HG02623 (cell line): ENCODE measurements around the gene ING5.
"Not testable (repeated sequence)": the region's sequence is repeated elsewhere in the genome, so short reads cannot be mapped to it uniquely, and the experiment has no call there.

ENCODE experiments used
- ATAC-seq: cut with Tn5 transposase; IDR thresholded peaks from one replicate; pipeline ENCODE4 v1.9.1; 2021; ENCODE audit warnings: moderate library complexity; ENCODE audit not compliant: unreplicated experiment

Gene ING5

DNA sequence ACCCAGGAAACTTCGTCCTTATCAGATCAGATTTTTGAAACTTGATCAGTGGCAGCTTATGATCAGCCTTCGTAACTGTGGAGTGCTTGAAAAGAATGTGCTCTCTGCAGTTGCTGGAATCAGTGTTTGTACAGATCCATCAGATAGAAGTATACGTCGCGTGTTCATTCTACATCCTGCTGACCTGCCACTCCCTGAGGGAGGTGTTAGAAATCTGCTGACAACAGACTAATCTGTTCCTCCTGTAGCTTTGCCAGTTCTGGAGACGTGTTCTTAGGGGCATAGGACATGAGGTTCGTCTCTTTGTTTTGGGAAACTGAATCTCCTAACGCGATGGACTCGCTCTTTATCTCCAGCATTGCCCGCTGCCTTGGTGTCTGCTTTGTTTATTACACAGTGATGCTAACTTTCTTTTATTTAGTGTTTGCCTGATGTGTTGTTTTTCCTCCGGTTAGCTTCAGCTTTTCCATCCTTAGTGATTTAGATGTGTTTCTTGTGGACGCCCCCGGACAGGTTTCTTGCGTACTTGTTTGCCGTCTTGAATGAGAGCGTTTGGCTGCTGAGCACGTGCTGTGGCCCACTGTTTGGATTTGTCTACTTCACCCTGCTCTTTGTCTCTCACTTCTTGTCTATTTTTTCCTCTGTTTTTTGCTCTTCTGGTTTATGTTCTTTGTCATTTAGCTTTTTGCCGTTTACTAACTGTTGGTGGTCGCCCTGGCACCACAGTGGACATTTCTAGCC, 57.4 kb downstream of the ING5 start:
- no peak for ATAC-seq

DNA sequence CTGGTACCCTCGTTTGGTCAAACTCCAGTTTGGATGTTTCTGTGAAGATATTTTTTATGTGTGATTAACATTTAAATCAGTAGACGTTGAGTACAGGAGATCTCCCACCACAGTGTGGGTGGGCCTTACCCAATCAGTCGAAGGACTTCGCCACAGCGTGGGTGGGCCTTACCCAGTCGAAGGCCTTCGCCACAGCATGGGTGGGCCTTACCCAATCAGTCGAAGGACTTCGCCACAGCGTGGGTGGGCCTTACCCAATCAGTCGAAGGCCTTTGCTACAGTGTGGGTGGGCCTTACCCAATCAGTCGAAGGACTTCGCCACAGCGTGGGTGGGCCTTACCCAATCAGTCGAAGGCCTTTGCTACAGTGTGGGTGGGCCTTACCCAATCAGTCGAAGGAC, 58.1 kb downstream of the ING5 start:
- not testable (repeated sequence) for ATAC-seq

DNA sequence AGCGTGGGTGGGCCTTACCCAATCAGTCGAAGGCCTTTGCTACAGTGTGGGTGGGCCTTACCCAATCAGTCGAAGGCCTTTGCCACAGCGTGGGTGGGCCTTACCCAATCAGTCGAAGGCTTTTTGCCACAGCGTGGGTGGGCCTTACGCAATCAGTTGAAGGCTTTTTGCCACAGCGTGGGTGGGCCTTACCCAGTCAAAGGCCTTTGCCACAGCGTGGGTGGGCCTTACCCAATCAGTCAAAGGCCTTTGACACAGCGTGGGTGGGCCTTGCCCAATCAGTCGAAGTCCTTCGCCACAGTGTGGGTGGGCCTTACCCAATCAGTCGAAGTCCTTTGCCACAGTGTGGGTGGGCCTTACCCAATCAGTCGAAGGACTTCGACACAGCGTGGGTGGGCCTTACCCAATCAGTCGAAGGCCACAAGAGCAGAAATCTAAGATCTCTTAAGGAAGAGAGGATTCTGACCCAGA, 58.5 kb downstream of the ING5 start:
- no peak for ATAC-seq

DNA sequence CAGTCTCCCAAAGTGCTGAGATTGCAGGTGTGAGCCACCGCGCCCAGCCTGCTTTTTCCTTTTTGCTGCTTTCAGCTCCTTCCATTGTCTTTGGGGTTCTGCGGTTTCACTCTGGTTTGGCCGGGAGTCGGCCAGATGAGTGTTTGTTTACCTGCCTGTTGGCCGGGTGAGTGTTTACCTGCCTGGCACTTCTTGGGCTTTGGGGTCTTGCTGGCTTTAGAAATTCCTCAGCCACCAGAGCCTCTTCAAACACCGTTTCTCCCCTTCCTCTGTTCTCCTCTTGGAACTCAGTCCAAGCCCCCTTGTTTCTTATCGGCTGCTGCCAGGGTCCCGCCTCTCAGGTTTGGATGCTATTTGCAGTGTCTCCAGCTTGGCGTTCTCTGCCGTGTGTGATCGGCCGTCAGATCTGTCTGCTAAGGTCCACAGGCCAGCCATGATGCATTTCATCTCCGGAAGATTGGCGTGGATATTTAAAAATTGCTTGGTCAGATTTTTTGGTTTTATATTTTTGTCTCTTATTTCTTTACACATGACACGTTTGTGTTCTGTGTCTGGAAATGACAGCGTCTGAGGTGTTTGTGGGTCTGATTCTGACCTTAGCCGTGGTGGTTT, 60.6 kb downstream of the ING5 start:
- ATAC-seq: no peak

DNA sequence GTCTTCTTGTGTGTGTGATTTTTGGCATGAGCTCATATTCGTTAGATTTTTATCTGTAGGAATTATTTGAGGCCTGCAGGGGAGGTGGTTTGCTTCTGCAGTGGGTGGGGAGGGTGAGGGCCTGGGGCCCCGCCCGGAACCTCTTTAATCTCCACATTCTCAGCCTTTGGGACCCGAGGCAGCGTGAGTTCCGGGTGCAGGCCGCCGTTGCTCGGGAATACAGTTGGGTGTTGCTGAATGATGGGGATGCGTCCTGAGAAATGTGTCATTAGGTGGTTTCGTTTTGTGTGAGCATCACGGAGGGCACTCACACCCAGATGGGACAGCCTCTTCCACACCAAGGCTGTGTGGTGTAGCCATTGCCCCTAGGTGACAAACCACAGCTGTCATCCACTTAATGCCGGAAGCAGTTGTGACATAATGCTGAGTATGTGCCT, 61.1 kb downstream of the ING5 start:
- no peak for ATAC-seq

DNA sequence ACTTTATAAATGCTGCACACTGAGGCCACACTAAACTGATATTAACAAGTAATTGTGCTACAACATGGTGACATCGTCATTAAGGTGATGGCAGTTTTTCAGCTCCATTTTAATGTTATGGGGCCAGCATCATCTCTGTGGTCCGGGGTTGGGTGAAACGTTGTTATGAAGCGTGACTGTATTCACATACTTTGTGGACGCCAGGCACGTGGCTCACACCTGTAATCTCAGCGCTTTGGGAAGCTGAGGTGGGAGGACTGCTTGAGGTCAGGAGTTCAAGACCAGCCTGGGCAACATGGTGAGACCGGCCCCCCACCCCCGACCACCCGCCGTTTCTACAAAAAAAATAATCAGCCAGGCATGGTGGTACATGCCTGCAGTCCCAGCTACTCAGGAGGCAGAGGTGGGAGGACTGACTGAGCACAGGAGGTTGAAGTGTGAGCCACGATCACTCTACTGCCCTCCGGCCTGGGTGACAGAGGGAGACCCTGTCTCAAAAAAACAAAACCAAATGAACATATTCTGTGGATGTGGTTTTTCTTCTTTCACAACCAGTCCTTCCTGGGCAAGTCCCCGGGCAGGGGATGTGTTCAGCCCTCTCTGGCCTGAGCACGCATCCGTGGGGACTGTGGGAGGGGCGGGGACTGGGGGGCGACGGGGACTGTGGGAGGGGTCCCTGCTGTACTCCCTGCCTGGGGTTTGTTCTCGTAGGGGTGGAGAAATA, 61.9 kb downstream of the ING5 start:
- no peak for ATAC-seq

DNA sequence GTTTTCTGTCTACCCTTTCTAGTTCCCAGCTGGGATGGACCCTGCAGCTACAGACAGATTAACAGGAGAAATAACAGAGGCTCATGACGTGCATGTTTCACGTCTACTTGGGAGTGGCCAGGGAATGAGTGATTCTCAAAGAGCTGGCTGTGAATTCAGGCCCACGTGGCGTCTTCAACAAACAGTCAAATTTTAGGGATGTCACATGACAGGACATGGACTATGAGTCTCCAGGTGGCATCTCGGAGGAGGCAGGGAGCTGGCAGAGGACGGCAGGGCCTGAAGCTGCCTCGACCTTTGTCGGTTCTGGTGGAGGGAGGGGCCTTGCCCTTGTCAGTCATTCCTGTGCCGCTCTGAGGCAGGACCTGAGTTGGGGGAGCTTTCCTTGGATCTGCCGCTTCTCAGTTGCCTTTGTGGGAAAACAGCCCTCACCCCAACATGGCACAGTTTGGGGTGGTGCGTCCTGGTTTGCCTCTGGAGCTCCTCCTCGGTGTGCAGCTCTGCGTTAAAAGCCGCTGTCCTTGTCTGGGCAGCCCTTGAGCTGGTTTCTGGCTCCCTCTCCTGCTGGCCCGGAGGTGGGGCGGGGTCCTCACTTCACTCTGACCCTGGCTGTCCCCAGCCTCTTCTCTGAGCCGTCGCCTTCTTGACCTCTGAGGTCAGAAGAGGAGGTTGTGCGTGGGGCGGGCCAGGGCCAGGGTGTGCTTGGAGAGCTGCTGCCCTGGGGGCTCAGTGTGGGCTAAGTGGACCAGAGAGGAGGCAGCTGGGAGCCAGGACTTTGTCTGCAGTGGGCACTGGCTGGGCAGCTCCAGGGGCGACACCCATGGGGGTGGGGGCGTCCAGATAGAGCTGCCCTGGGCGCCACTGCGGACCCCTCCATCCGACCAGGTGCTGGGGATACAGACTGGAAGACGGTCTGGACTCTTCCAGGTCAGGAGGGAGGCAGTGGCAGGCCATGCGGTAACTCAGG, 62.7 kb downstream of the ING5 start:
- no peak for ATAC-seq

DNA sequence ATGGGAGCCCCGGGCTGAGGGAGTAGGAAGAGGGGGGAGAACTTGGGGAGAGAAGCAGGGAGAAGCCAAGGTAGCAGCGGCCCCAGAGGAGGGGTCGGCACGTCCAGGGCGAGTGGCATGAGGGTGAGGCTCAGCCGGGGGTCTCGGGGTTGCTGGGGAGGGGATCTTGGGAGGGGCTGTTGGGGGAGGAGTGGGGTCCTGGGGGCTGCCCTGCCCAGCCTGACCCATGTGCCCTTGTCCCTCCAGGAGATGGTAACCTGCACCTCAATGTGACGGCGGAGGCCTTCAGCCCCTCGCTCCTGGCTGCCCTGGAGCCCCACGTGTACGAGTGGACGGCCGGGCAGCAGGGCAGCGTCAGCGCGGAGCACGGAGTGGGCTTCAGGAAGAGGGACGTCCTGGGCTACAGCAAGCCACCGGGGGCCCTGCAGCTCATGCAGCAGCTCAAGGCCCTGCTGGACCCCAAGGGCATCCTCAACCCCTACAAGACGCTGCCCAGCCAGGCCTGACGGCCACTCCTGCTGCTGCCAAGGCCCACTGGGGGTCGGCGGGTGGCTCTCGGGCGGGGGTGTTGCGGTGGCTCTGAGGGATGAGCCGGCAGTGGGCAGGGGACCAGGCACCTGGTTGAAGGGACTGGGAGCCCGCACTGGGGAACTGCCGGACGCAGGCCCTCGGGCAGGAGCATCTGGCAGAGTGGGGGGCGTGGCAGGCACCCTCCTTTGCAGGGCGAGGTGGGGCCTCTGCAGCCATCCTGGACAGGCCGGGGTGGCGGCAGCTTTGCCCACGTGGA, 65.8 kb downstream of the ING5 start:
- no peak for ATAC-seq

DNA sequence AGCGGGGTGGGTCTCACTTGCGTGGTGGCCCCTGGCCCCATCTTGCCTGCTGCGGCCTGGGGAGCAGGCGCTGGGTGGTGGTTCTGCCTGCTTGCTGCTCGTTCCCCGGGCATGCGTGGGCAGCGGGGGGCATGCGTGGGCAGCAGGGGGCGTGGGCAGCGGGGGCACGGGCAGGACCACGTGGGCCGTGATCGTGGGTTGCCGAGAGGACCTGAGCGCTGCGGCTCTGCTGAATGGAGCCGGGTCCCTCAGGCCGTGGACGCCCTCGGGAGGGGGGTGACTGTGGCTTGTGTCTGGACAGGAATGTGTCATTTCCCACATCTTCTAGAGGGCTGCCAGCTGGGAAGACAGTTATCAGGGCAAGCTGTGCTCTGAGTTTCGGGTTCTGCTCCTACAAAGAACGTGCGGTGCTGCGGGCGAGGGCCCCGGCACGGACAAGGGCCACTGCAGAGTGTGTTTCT, 66.4 kb downstream of the ING5 start:
- ATAC-seq: no peak

DNA sequence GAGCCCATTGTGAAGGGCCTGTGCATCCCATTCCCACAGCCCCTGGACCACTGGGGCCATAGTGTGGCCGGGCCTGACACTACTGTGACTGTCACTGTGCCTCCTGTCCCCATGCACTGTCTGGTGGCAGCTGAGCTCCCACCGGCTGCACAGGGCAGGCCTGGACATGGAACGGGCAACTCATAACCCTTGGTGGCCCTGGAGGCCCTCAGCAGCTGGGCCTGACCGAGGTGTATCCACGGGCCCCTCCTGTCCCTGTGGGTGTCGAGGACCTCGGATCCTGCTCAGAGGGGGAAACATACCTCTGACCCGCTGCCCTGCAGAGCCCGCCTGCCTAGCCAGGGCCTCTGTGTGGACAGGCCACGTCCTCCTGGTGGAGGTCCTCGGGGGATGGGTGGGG, 67.0 kb downstream of the ING5 start:
- no peak for ATAC-seq

DNA sequence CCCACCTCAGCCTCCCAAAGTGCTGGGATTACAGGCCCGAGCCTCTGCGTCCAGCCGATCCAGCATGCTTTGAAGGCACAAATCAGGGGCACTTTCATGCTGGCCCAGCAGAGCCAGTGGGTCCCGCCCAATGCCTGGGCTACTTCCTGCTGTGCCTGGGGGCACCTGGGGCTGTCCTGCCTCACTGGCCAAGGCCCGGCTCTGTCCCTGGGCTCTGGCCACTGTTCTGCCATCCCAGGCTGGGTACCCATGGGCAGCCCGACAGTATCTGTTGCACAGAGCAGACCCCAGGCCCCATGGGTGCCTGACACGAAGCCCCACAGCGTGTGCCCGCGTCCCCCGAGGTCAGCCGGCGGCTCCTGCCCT, 68.0 kb downstream of the ING5 start:
- no peak for ATAC-seq

DNA sequence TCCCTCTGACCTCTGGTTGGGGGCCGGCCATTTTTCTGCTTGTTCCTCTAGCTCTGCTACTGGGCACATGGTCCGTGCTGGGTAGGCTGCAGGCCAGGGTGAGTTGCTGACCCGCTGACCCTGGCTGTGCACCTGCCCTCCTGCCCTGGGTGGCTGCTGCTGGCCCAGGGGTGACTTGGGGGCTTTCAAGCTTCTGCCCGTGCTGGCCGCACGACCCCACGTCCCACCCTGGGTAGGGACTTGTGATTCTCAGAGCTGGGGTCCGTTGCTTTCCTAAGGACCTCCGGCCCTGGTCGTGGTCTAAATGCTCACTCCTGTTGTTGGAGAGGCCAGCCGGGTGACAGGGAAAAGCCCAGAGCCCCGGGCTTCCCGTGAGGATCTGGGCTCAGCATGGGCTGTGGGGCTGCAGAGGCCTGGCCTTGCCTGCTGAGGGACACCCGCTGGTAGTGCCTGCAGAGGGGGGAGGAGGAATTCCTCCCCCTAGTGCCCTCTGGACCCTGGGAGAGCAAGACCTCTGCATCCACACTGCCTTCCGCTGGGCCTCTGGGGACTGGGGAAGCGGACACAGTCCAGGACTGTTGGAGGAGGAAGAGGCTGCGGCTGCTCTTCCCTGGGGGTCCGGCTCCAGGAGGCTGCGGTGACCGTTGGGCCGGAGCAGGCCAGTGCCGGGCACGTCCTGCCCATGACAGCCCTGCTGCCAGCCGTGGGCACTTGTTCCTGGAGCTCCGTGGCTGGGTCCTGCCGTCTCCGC, 68.5 kb downstream of the ING5 start:
- no peak for ATAC-seq

DNA sequence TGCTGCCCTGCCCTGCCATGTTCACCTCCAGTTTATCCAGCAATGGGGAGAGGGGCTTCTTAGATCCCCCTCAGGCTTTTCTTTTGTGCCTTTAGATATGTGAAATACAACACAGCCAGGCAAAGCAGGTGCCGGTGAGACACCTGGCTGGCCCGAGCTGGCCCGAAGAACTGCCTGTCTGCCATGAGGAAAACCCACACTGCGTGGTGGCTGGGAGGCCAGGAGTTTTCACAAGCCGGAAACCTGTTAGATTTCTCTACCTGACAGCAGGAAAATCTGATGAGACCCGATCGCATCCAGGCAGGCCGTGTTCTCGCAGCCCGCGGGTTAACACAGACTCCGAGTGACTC, 69.1 kb downstream of the ING5 start:
- ATAC-seq: no peak

DNA sequence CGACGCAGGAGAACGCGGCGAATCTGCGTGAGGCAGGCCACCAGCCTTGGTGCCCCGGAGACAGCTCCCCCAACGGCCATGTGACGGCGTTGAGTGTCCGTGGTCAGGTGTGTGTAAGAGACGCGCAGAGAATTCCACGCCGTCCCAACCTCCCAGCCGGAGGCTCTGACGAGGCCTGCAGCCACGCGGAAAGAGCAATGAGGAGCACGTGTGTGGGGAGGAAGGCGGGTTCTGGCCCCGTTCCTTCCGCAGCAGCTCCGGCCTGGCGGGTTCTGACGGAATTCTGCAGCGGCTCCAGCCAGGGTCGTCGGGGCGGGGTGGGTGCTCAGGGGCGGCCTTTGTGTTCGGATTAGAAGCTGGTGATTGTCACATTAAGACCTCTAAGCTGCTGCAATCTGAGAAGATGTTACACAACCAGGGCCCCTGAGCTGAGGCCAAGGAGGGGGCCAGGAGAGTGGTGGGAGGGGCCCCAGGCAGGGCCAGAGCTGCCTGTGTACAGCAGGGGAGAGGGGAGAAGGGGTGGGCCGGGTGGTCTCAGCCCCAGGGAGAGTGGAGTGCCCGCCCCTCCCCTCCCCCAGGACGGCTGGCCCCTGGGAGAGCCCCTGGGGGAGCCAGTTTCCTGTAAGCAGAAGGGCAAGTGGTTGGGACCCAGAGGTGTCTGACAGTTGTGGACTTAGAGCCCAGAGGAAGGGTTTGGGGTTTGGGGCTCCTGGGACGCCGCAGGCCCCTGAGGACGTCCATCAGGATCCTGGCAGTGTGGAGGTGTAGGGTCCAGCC, 69.6 kb downstream of the ING5 start:
- no peak for ATAC-seq

DNA sequence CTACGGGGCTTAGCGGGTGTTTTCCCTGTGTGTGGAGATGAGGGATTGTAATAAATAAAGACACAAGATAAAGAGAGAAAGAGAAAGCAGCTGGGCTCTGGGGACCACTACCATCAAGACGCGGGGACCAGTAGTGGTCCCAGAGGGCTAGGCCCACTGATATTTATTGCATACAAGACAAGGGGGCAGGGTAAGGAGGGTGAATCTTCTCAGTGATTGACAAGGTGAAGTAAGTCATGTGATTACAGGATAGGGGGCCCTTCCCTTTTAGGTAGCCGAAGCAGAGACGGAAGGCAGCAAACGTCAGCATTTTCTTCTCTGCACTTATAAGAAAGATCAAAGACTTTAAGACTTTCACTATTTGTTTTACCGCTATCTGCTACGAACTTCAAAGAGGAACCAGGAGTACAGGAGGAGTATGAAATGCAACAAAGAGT, 70.2 kb downstream of the ING5 start:
- no peak for ATAC-seq

DNA sequence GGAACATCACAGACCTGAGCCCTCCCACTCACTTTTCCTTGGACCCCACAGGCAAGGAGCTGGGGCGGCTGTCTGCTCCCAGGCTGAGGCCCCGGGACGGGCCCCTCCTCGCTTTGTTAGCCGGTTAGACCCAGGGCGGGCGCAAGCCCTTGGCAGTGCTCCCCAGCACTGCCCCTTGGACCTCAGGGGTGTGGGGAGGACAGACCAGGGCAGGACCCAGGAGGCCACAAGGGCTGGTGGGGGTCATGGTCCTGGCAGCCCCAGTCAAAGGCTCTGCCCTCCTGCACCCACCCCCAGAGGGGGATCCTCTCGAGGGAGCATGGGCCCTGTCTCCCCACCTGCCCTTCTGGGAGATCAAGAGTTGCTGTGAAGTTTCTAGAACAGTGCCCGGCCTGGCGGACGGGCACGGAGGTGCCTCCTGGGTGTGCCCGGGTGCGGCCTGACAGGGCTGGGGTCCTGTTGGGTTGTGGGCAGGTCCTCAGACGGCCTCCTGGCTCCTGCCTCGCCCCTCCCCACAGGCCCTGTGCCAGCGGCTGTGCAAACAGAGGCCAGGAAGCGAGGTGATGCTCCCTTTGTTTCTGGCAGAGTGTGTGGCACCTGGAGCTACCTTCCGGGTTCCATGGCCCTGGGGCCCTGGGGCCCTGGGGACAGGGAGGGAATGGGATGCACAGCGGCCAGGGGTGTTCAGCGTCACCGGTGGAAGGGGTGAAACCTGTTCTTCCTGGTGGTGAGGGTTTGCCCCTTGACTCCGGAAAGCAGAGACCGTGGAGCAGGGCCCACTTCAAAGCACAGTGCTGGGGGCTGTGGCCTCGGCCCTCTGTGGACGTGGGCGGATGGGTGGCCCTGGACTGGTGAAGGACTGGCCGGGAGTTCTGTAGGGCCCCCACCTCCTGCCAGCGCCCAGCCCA, 71.9 kb downstream of the ING5 start:
- ATAC-seq: no peak

DNA sequence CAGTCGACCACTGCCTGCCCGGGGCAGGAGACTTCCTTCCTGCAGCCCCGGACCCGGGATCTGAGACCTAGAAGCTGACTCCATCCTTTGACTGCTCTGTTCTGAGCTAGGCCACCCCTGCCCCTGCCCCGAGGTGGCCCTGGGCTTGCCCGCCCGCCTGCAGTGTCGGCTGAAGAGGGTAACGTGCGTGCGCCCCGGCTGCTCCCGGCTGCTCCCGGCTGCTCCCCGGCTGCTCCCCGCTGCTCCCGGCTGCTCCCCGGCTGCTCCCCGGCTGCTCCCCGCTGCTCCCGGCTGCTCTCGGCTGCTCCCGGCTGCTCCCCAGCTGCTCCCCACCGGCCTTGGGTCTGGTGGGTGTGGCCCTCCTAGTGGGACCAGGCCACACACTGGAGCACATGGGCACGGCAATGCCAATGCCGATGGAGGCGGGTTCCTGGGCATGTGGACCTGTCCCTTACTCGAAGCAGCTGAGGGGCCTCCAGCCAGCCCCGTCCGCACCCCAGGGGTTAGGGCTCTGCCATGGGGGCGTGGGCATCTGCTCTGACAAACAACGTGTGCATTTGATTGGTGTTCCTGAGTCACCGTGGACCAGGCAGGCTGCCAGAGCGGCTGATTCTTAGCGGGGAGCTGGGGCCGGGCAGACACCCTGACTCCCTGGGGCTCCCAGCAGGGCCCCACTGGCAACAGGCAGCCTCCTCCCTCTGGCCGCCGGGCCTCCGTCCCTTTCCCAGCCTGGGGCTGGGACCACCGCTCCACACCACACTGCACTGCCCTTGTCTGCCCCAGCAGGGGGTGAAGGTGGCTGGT, 72.8 kb downstream of the ING5 start:
- no peak for ATAC-seq
